B cell (primary cell): ENCODE data around the gene NCKAP5L. TPM values are rescaled to one million over a fixed set of nuclear protein-coding genes. Genes with fewer than 3 reads are reported as not detected.

Experiments used
- ATAC-seq: fragments of 200-7000 bp; cut with Tn5 transposase; one replicate; pipeline ENCODE4 v1.10.0; 2021; ENCODE audit warnings: low read depth, mild to moderate bottlenecking, moderate number of reproducible peaks, moderate library complexity
- CTCF ChIA-PET: fragments of 350-600 bp; sonication (Branson Sonifier 250); formaldehyde crosslinking; loops from one replicate; lab custom pipeline; 2021; ENCODE audit warnings: antibody characterized with exemption, inconsistent platforms; lab: Charles Lee
- POLR2A ChIA-PET: fragments of 350-600 bp; sonication (Branson Sonifier 250); formaldehyde crosslinking; loops from one replicate; lab custom pipeline; 2021; ENCODE audit warnings: antibody characterized with exemption; lab: Charles Lee
- DNase-seq: peaks from one replicate; pipeline ENCODE4 v3.0.0; 2013
- H2AFZ ChIP-seq: 2 replicates; pipeline ENCODE4 v1.6.1; 2012; ENCODE audit warnings: mild to moderate bottlenecking, low read depth, low read length; ENCODE audit not compliant: insufficient read depth, poor library complexity, severe bottlenecking
- H3K27ac ChIP-seq, 2 donors: 1 replicate in 1 of 2; 2 replicates in 1 of 2; pipeline ENCODE4 v1.5.1; 2012 to 2013; ENCODE audit warnings: low read length in 2 of 2, mild to moderate bottlenecking in 2 of 2, moderate library complexity in 1 of 2
- H3K27me3 ChIP-seq, 4 experiments: fragments of 200-600 bp in 1 of 4; sonication (generic) in 1 of 4; replicated peaks in 1 of 4; 1 replicate in 2 of 4; 2 replicates in 2 of 4; pipeline versions ENCODE4 v1.6.1 to v1.7.0; 2013 to 2016; ENCODE audit warnings: low read length in 3 of 4, mild to moderate bottlenecking in 2 of 4, mixed read lengths in 1 of 4, moderate library complexity in 1 of 4; ENCODE audit not compliant: insufficient read depth in 4 of 4, control insufficient read depth in 3 of 4; ENCODE audit errors: control extremely low read depth in 1 of 4
- H3K36me3 ChIP-seq, 2 experiments: replicated peaks in 1 of 2; 1 replicate in 1 of 2; 2 replicates in 1 of 2; pipeline versions ENCODE4 v1.6.1 to v1.7.1; 2013; ENCODE audit warnings: low read length in 1 of 2; ENCODE audit not compliant: insufficient read depth in 2 of 2, control insufficient read depth in 1 of 2; ENCODE audit errors: control extremely low read depth in 1 of 2, extremely low read depth in 1 of 2
- H3K4me1 ChIP-seq, 2 donors: fragments of 200-600 bp in 1 of 2; sonication (generic) in 1 of 2; 1 replicate in 1 of 2; 2 replicates in 1 of 2; pipeline versions ENCODE4 v1.5.1 to v1.6.1; 2013 to 2017; ENCODE audit warnings: low read length in 2 of 2; ENCODE audit not compliant: control insufficient read depth in 2 of 2, insufficient read depth in 2 of 2
- H3K4me2 ChIP-seq: replicated peaks from 2 replicates; pipeline ENCODE3; 2012; ENCODE audit warnings: mild to moderate bottlenecking, low read depth, low read length; ENCODE audit not compliant: poor library complexity, severe bottlenecking
- H3K4me3 ChIP-seq, 5 experiments: fragments of 200-600 bp in 1 of 5; sonication (generic) in 1 of 5; 1 replicate in 3 of 5; 2 replicates in 2 of 5; pipeline versions ENCODE4 v1.5.1 to v1.7.0; 2011 to 2016; ENCODE audit warnings: low read length in 4 of 5, mild to moderate bottlenecking in 4 of 5, low read depth in 2 of 5, control low read depth in 1 of 5, moderate library complexity in 1 of 5; ENCODE audit not compliant: insufficient read depth in 1 of 5; ENCODE audit errors: control extremely low read depth in 1 of 5, extremely low read depth in 1 of 5
- H3K79me2 ChIP-seq: fragments of 200-600 bp; sonication (generic); one replicate; pipeline ENCODE4 v1.6.0; 2016; ENCODE audit warnings: low read length; ENCODE audit not compliant: control insufficient read depth, insufficient read depth
- H3K9ac ChIP-seq: fragments of 200-600 bp; sonication (generic); 2 replicates; pipeline ENCODE4 v1.6.1; 2017; ENCODE audit warnings: mild to moderate bottlenecking, low read length, moderate library complexity
- H3K9me3 ChIP-seq, 3 donors: one replicate each; pipeline versions ENCODE4 v1.6.1 to v1.7.1; 2013; ENCODE audit warnings: low read length in 2 of 3; ENCODE audit not compliant: control insufficient read depth in 2 of 3, insufficient read depth in 1 of 3; ENCODE audit errors: control extremely low read depth in 1 of 3
- H4K20me1 ChIP-seq: 2 replicates; pipeline ENCODE4 v1.6.0; 2012; ENCODE audit warnings: mild to moderate bottlenecking, low read length; ENCODE audit not compliant: insufficient read depth, control insufficient read depth, poor library complexity, severe bottlenecking
- H3K27ac Mint-ChIP-seq: one replicate; pipeline ENCODE4 v1.8.0; 2021; ENCODE audit warnings: mixed read lengths
- H3K27me3 Mint-ChIP-seq: one replicate; pipeline ENCODE4 v1.8.0; 2021; ENCODE audit warnings: mixed read lengths
- H3K4me1 Mint-ChIP-seq: one replicate; pipeline ENCODE4 v1.8.0; 2021; ENCODE audit warnings: mixed read lengths
- H3K4me3 Mint-ChIP-seq: one replicate; pipeline ENCODE4 v1.8.0; 2021; ENCODE audit warnings: mixed read lengths
- H3K9me3 Mint-ChIP-seq: one replicate; pipeline ENCODE4 v1.8.0; 2022; ENCODE audit warnings: mixed read lengths; ENCODE audit not compliant: insufficient read depth
- CTCF ChIP-seq: fragments of 200-600 bp; IDR thresholded peaks from one replicate; pipeline ENCODE4 v1.8.0; 2022; ENCODE audit warnings: antibody characterized with exemption, mild to moderate bottlenecking
- EZH2 ChIP-seq: IDR thresholded peaks from 2 replicates; pipeline ENCODE4 v1.6.1; 2012; ENCODE audit warnings: borderline replicate concordance, low read depth, mild to moderate bottlenecking, moderate library complexity, low read length; ENCODE audit not compliant: insufficient read depth, poor library complexity, severe bottlenecking
- whole genome bisulfite sequencing: methylation state at CpG from one replicate; pipeline ENCODE4 v1.1.5; 2013; ENCODE audit warnings: missing lambda C conversion rate; ENCODE audit not compliant: insufficient coverage; 5-methylcytosine and 5-hydroxymethylcytosine counted together
- intact Hi-C: fragments of 100-400 bp; cut with micrococcal nuclease; formaldehyde crosslinking; loops from one replicate; pipeline ENCODE4 v1.10.0; 2022
- polyA plus RNA-seq: library from polyadenylated mRNA; depleted of rRNA; stranded (reverse); fragments of >200 nt; gene quantifications from 2 replicates; pipeline ENCODE4 v1.2.3, GENCODE V29; 2012
- total RNA-seq, 2 donors: library from RNA; stranded (reverse); fragments of 120-200 nt in 1 of 2; gene quantifications; 1 replicate in 1 of 2; 2 replicates in 1 of 2; pipeline versions ENCODE4 v1.2.3 to v1.2.4, GENCODE V29; 2013 to 2022

The NCKAP5L gene
- total and polyA plus RNA-seq, 2 donors (not counting 1 experiment from before 2014, with no cell fraction given), result 3.2 to 13.2 TPM

- H3K36me3 ChIP-seq, result no peaks in the 10 kb centered on the region
- H4K20me1 ChIP-seq, result no peaks in the 10 kb centered on the region
- no peak overlapping the region for H3K4me3 Mint-ChIP-seq
- H3K79me2 ChIP-seq, result no peaks in the 10 kb centered on the region
- ChIA-PET CTCF (interaction anchor here (0.7 to 2.8 kb wide), 4 partner anchors 22 to 607 kb away, joined by 3 to 7 read pairs (median 3); partner anchors contain the start of genes BCDIN3D and TMBIM6), POLR2A (no interaction called here)
- DNase-seq (no peak), ATAC-seq (no peak)
- H3K27me3 Mint-ChIP-seq, result peaks cover 14% of the 10 kb centered on the region
- H2AFZ ChIP-seq, result no peak overlapping the region
- no peak overlapping the region for H3K27ac ChIP-seq
- H3K4me3 ChIP-seq, result no peak overlapping the region
- H3K4me1 Mint-ChIP-seq, result no peaks in the 10 kb centered on the region
- WGBS, result 85% methylated on average over 13 of the region's 13 CpGs
- H3K27ac Mint-ChIP-seq, result no peak overlapping the region
- no peaks in the 10 kb centered on the region for H3K9me3 ChIP-seq
- no peaks in the 10 kb centered on the region for H3K9me3 Mint-ChIP-seq
- no peak for TF ChIP-seq CTCF
- no peak for TF ChIP-seq EZH2
- H3K9ac ChIP-seq, result no peak overlapping the region
- H3K4me2 ChIP-seq, result no peak overlapping the region
- no peaks in the 10 kb centered on the region for H3K27me3 ChIP-seq
- H3K4me1 ChIP-seq, result no peaks in the 10 kb centered on the region
- intact Hi-C loops, result loop anchor here (5.0 kb wide), 1 partner anchor 192 kb away; the partner anchor contains the start of gene ASIC1
These were observed 37.0 kb upstream of the NCKAP5L start for GRCh38 chr12:49865109-49865781.

- Histone ChIP-seq H3K4me3 (no peak overlapping the region), H3K4me2 (no peak overlapping the region), H3K36me3 (no peaks in the 10 kb centered on the region), H3K9me3 (no peaks in the 10 kb centered on the region), H3K27ac (no peak overlapping the region), H3K79me2 (no peaks in the 10 kb centered on the region), H3K27me3 (no peaks in the 10 kb centered on the region), H2AFZ (no peak overlapping the region), H4K20me1 (no peaks in the 10 kb centered on the region), H3K9ac (no peak overlapping the region), H3K4me1 (no peaks in the 10 kb centered on the region)
- Mint-ChIP-seq H3K4me3 (no peak overlapping the region), H3K27ac (no peak overlapping the region), H3K27me3 (peaks cover 17% of the 10 kb centered on the region), H3K9me3 (no peaks in the 10 kb centered on the region), H3K4me1 (no peaks in the 10 kb centered on the region)
- intact Hi-C loops, result loop anchor here (5.0 kb wide), 1 partner anchor 193 kb away; the partner anchor contains the start of gene ASIC1
- ChIA-PET POLR2A (no interaction called here), CTCF (interaction anchor here (0.7 to 0.9 kb wide), 3 partner anchors 123 to 607 kb away, joined by 3 read pairs; partner anchors contain the start of gene TMBIM6)
- DNase-seq (no peak), ATAC-seq (no peak)
- WGBS, result 59% methylated on average over 2 of the region's 2 CpGs
- TF ChIP-seq EZH2, result no peak
- no peak for TF ChIP-seq CTCF
These were observed 36.5 kb upstream of the NCKAP5L start for GRCh38 chr12:49864798-49865090.
